ENCODE results near the gene C11orf52. TPM values are rescaled to one million over a fixed set of nuclear protein-coding genes. Genes with fewer than 3 reads are reported as not detected.

The C11orf52 gene
- total RNA-seq, 2 experiments from 2014 or later: not detected

DNA sequence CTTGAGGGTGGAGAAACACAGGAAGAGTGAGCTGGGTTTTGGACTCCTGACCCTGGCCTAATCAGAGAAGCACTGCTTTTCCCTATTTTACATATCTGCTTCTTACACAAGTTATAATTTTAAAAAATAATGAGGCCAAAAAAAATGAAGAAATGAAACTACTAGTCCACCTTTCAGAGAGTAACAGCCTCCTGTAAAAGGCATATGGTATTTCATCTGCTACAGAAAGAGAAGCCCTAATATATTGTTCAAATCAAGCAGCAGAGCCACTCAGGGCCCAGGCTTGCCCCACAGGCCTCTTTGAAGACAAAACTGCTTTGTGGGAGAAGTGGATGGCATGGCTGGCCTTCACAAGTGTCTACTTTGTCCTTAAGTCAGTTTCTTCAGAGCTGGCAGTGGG lies 28.4 kb downstream of the C11orf52 start:
- ChIA-PET POLR2A (no interaction called here), CTCF (interaction anchor here (19.6 kb wide), 1 partner anchor 34 kb away, joined by 223 read pairs; no protein-coding TSS in a partner anchor)
- DNase-seq: no peak
- TF ChIP-seq, protein P1, sequence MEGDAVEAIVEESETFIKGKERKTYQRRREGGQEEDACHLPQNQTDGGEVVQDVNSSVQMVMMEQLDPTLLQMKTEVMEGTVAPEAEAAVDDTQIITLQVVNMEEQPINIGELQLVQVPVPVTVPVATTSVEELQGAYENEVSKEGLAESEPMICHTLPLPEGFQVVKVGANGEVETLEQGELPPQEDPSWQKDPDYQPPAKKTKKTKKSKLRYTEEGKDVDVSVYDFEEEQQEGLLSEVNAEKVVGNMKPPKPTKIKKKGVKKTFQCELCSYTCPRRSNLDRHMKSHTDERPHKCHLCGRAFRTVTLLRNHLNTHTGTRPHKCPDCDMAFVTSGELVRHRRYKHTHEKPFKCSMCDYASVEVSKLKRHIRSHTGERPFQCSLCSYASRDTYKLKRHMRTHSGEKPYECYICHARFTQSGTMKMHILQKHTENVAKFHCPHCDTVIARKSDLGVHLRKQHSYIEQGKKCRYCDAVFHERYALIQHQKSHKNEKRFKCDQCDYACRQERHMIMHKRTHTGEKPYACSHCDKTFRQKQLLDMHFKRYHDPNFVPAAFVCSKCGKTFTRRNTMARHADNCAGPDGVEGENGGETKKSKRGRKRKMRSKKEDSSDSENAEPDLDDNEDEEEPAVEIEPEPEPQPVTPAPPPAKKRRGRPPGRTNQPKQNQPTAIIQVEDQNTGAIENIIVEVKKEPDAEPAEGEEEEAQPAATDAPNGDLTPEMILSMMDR (IDR thresholded peaks at IDR 0.05): no peak
- Mint-ChIP-seq H3K27me3 (no peaks in the 10 kb centered on the region), H3K36me3 (ENCODE audit: low read depth) (peaks cover 3% of the 10 kb centered on the region), H3K27ac (peak overlapping the region; percentile 17), H3K4me1 (ENCODE audit: low read depth) (peaks cover 25% of the 10 kb centered on the region), H3K9me3 (no peaks in the 10 kb centered on the region), H3K4me3 (no peak overlapping the region)
- no peak for ATAC-seq
- intact Hi-C loops (cut with micrococcal nuclease): no loop called here

DNA sequence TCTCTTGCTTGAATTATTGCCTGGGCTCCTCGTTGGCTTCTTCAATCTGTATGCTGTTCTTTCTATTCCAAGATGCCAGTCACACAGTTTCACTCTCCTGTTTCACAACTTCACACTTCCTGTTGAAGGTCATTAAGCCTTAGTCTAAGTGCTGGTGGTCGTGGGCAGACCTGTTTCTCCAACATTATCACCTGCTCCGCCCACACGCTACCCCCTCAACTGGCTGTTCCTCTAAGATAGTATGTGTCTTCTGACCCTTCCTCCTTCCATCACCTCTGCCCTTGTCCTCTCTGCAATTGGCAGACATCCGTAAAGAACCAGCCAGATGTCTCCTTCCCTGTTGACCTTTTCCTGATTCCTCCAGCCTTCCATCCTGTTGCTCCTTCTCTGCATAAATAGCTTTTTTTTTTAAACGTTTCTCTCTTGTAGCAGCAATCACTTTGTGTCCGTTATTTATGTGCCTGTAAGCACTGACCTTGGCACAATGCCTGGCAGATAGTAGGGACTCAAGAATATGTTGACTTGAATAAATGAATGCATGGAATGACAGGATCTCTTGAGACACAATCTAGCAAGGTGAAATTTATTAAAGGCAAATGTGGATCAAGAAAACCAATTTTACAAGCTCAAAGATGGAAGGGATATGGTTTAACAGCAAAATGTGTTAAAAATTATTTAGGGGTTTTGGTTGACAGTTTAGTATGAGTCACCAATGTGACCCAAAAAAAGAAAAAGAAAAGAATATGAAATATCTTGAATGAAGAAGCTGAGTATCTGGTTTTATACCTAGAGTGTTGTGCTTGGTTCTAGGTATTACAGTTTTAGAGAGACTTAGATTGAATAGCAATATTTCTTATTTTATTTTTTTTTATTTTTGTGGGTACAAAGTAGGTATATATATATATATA lies 31.1 kb downstream of the C11orf52 start:
- Mint-ChIP-seq H3K9me3 (no peaks in the 10 kb centered on the region), H3K36me3 (ENCODE audit: low read depth) (peaks cover 3% of the 10 kb centered on the region), H3K4me1 (ENCODE audit: low read depth) (peaks cover 16% of the 10 kb centered on the region), H3K27ac (no peak overlapping the region), H3K4me3 (no peak overlapping the region), H3K27me3 (no peaks in the 10 kb centered on the region)
- intact Hi-C loops (cut with micrococcal nuclease): no loop called here
- CTCF ChIA-PET: interaction anchor here (1.1 kb wide), 1 partner anchor 32 kb away, joined by 6 read pairs; no protein-coding TSS in a partner anchor
- DNase-seq (peak; percentile 46), ATAC-seq (no peak)
- POLR2A ChIA-PET: interaction anchor here (1.8 kb wide), 1 partner anchor 11 kb away, joined by 4 read pairs; no protein-coding TSS in a partner anchor
- TF ChIP-seq, protein P1 (IDR thresholded peaks at IDR 0.05): no peak

GRCh38 chr11:111951565-111951964 lies 32.9 kb downstream of the C11orf52 start:
- H3K4me1 Mint-ChIP-seq (ENCODE audit: low read depth): peaks cover 11% of the 10 kb centered on the region

GRCh38 chr11:111954154-111954553 lies 35.4 kb downstream of the C11orf52 start:
- Mint-ChIP-seq H3K9me3 (no peaks in the 10 kb centered on the region), H3K36me3 (ENCODE audit: low read depth) (peaks cover 3% of the 10 kb centered on the region), H3K4me3 (no peak overlapping the region), H3K27ac (no peak overlapping the region), H3K4me1 (ENCODE audit: low read depth) (peaks cover 8% of the 10 kb centered on the region), H3K27me3 (no peaks in the 10 kb centered on the region)
- intact Hi-C loops (cut with micrococcal nuclease): no loop called here
- DNase-seq: no peak
- ChIA-PET POLR2A (interaction anchor here (1.2 kb wide), 1 partner anchor 10 kb away, joined by 3 read pairs; no protein-coding TSS in a partner anchor), CTCF (interaction anchor here (2.6 kb wide), 1 partner anchor 28 kb away, joined by 12 read pairs; no protein-coding TSS in a partner anchor)
- no peak for ATAC-seq
- TF ChIP-seq, protein P1 (IDR thresholded peaks at IDR 0.05): no peak

More at GRCh38 chr11:111951565-111951964, 32.9 kb downstream of the C11orf52 start:
- Mint-ChIP-seq H3K36me3 (ENCODE audit: low read depth) (peaks cover 3% of the 10 kb centered on the region), H3K27ac (no peak overlapping the region), H3K9me3 (no peaks in the 10 kb centered on the region), H3K4me3 (no peak overlapping the region), H3K27me3 (no peaks in the 10 kb centered on the region)
- DNase-seq (no peak), ATAC-seq (no peak)
- ChIA-PET CTCF (no interaction called here), POLR2A (no interaction called here)
- TF ChIP-seq, protein P1 (IDR thresholded peaks at IDR 0.05): no peak
- intact Hi-C loops (cut with micrococcal nuclease): no loop called here

All from activated CD8-positive, alpha-beta T cell treated with anti-CD3 and anti-CD28 coated beads for 36 hours (primary cell).